Testis (tissue), 3 donors: ENCODE data around the gene NCEH1. TPM values are rescaled to one million over a fixed set of nuclear protein-coding genes. Genes with fewer than 3 reads are reported as not detected.
"Not testable (repeated sequence)": the region's sequence is repeated elsewhere in the genome, so short reads cannot be mapped to it uniquely, and the experiment has no call there.

Experiments used
- DNase-seq: peaks from one replicate; pipeline ENCODE4 v3.0.0-alpha.2; 2019
- H3K27ac ChIP-seq, 2 donors: fragments of 200-600 bp; sonication (generic); one replicate each; pipeline ENCODE4 v1.5.1; 2019
- H3K27me3 ChIP-seq: fragments of 200-600 bp; sonication (generic); one replicate; pipeline ENCODE4 v1.5.1; 2019
- H3K36me3 ChIP-seq: fragments of 200-600 bp; sonication (generic); one replicate; pipeline ENCODE4 v1.5.1; 2017; ENCODE audit warnings: low read depth; ENCODE audit errors: missing control alignments
- H3K4me1 ChIP-seq: fragments of 200-600 bp; sonication (generic); one replicate; pipeline ENCODE4 v1.5.1; 2019
- H3K4me3 ChIP-seq, 2 donors: fragments of 200-600 bp; sonication (generic); one replicate each; pipeline ENCODE4 v1.5.1; 2017 to 2019
- H3K9me3 ChIP-seq: fragments of 200-600 bp; sonication (generic); one replicate; pipeline ENCODE4 v1.5.1; 2017
- POLR2A ChIP-seq: fragments of 450-650 bp; IDR thresholded peaks from one replicate; pipeline ENCODE4 v1.6.1; 2017; ENCODE audit warnings: antibody characterized with exemption, mild to moderate bottlenecking, moderate library complexity
- WGBS, 2 donors: methylation state at CpG; one replicate each; pipeline ENCODE4 v1.1.5; 2018; 5-methylcytosine and 5-hydroxymethylcytosine counted together
- intact Hi-C: fragments of 100-400 bp; cut with DNase I; formaldehyde crosslinking; loops from one replicate; pipeline ENCODE4 v1.15.1; 2023; ENCODE audit warnings: low total_unique reads
- polyA plus RNA-seq: library from polyadenylated mRNA; stranded (reverse); fragments of 350-450 nt; fragmentation: Illumina TruSeq; extraction: RNeasy Lipid Tissue Mini Kit (QIAGEN cat#74804); gene quantifications from one replicate; pipeline ENCODE4 v1.2.3, GENCODE V29; 2014; ENCODE audit warnings: low read depth, low replicate concordance; ENCODE audit not compliant: insufficient read depth
- total RNA-seq, 2 donors: library from RNA; depleted of rRNA; stranded (reverse); fragments of >200 nt; gene quantifications; one replicate each; pipeline ENCODE4 v1.2.3, GENCODE V29; 2016
- TF ChIP-seq, protein P1 (sequence below), 3 experiments: fragments of 450-650 bp in 2 of 3; fragments of 200-600 bp in 1 of 3; sonication (generic) in 1 of 3; IDR thresholded peaks; one replicate each; pipeline ENCODE4 v1.5.1; 2016 to 2019; ENCODE audit warnings: antibody characterized with exemption in 3 of 3, mild to moderate bottlenecking in 2 of 3, moderate library complexity in 1 of 3

Gene NCEH1
- total and polyA plus RNA-seq, 3 donors from 2014 or later = 3.2 to 3.8 (median 3.3) TPM

DNA sequence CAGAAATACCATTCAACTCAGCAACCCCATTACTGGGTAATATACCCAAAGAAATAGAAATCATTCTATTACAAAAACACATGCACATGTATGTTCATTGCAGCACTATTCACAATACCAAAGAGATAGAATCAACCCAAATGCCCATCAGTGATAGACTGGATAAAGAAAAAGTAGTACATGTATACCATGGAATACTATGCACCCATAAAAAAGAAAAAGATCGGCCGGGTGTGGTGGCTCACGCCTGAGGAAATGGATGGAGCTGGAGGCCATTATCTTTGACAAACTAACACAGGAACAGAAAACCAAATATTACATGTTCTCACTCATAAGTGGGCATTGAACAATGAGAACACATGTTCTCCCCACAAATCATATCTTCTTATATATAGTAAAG is 112.0 kb downstream of the NCEH1 start:
- H3K36me3 ChIP-seq = no peaks in the 10 kb centered on the region
- TF ChIP-seq, protein P1, sequence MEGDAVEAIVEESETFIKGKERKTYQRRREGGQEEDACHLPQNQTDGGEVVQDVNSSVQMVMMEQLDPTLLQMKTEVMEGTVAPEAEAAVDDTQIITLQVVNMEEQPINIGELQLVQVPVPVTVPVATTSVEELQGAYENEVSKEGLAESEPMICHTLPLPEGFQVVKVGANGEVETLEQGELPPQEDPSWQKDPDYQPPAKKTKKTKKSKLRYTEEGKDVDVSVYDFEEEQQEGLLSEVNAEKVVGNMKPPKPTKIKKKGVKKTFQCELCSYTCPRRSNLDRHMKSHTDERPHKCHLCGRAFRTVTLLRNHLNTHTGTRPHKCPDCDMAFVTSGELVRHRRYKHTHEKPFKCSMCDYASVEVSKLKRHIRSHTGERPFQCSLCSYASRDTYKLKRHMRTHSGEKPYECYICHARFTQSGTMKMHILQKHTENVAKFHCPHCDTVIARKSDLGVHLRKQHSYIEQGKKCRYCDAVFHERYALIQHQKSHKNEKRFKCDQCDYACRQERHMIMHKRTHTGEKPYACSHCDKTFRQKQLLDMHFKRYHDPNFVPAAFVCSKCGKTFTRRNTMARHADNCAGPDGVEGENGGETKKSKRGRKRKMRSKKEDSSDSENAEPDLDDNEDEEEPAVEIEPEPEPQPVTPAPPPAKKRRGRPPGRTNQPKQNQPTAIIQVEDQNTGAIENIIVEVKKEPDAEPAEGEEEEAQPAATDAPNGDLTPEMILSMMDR (IDR thresholded peaks at IDR 0.05) = no peak
- TF ChIP-seq POLR2A = no peak
- no peaks in the 10 kb centered on the region for H3K27me3 ChIP-seq
- no peaks in the 10 kb centered on the region for H3K9me3 ChIP-seq
- no peak for DNase-seq
- WGBS, 2 donors = 95 to 98% methylated on average over 3 of the region's 3 CpGs
- no peak overlapping the region for H3K4me3 ChIP-seq
- peaks cover 11% of the 10 kb centered on the region for H3K4me1 ChIP-seq
- H3K27ac ChIP-seq = no peak overlapping the region
- intact Hi-C loops = loop anchor here (10.0 kb wide), 1 partner anchor 104 kb away; no protein-coding TSS in a partner anchor

DNA sequence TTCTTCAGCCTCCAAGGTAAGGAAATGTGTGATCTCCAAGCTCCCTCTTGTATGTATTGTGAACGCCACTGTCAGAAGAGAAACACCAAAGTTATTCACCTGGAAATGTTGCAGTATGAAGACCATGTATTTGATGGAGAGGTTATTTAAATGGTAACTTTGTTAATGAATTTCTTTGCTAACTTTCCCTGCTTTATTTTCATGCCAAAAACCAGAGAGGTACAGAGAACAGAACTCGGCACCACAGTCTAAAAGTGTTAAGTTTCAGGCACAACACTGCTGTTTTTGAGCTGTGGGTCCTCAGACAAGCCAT is 114.5 kb downstream of the NCEH1 start:
- Histone ChIP-seq H3K4me1 (peaks cover 11% of the 10 kb centered on the region), H3K36me3 (no peaks in the 10 kb centered on the region), H3K9me3 (no peaks in the 10 kb centered on the region), H3K27ac (peak overlapping the region in 1 of 2 donors; percentile 66), H3K4me3 (no peak overlapping the region), H3K27me3 (no peaks in the 10 kb centered on the region)
- DNase-seq = no peak
- TF ChIP-seq, protein P1 (IDR thresholded peaks at IDR 0.05) = no peak
- TF ChIP-seq POLR2A = no peak
- intact Hi-C loops = loop anchor here (10.0 kb wide), 1 partner anchor 102 kb away; no protein-coding TSS in a partner anchor
- 37 to 47% methylated on average over 2 of the region's 2 CpGs for WGBS, 2 donors

DNA sequence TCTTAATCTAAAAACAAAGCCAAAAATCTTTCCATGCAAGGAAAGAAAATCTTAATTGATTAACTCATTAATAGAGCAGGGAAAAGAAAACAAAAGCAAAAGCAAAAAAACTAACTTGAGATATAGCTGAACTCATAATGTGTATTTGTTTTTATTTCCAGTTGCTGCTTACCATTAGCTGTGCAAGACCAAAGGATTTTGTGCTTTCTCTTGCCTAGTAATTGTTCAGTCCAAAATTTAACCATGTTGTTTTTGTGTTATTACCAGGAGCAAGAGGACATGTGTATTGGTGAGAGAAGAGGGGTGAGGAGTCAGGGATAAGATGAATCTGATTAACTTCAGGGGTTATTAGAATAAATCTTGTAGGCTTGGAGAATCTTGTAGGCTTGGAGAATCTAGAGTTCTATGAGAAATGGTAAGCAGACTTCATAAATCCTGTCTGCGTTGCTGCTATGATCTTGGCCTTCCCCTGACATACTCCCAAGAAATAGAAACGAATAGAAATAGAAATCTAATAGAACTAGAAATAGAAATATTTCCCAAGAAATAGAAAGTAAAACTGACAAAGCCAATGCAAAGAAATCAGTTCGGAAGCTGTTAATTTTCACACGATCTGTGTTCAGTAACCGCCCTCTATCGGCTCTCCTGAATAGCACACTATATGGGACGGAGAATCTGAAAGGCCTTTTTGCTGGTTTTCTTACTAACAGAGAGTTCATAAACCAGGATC is 115.0 kb downstream of the NCEH1 start:
- H3K36me3 ChIP-seq = no peaks in the 10 kb centered on the region
- no peak for TF ChIP-seq POLR2A
- TF ChIP-seq, protein P1 (IDR thresholded peaks at IDR 0.05) = peak; percentile 63 to 78 (median 65)
- H3K4me3 ChIP-seq = no peak overlapping the region
- intact Hi-C loops = loop anchor here (10.0 kb wide), 1 partner anchor 101 kb away; no protein-coding TSS in a partner anchor
- H3K27me3 ChIP-seq = no peaks in the 10 kb centered on the region
- H3K27ac ChIP-seq = peak overlapping the region in 1 of 2 donors; percentile 66
- H3K4me1 ChIP-seq = peaks cover 11% of the 10 kb centered on the region
- peak; percentile 58 for DNase-seq
- 29 to 31% methylated on average over 7 of the region's 7 CpGs for WGBS, 2 donors
- no peaks in the 10 kb centered on the region for H3K9me3 ChIP-seq

DNA sequence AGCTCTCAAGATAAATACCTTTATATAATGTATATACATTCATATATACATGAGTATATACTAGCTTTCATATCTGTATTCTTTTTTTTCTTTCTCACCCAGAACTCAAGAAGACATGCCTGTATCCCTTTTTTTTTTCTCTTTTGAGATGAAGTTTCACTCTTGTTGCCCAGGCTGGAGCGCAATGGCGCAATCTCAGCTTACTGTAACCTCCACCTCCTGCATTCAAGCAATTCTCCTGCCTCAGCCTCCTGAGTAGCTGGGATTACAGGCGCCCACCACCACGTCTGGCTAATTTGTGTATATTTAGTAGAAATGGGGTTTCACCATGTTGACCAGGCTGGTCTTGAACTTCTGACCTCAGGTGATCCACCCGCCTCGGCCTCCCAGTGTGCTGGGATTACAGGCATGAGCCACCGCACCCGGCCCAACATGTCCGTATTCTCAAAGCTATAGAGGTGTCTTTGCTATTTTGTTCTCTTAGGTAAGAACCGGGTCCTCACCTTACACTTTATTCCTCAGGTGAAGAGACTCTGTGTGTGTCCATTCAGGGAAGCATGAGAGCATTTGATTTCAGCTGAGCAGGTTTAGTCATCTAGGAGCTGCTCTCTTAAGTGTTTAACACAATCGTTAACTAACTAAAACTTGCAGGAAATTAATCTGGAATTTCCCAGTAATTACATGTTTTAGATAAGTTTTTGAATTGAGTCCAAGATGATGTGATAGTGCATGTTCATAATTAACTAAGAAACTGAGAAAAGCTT is 115.8 kb downstream of the NCEH1 start:
- H3K4me3 ChIP-seq, H3K27me3 ChIP-seq, DNase-seq, H3K9me3 ChIP-seq, H3K36me3 ChIP-seq: not testable (repeated sequence)
- intact Hi-C loops = loop anchor here (10.0 kb wide), 1 partner anchor 100 kb away; no protein-coding TSS in a partner anchor
- WGBS, 2 donors = 83 to 87% methylated on average over 11 of the region's 11 CpGs
- Histone ChIP-seq H3K4me1 (peaks cover 11% of the 10 kb centered on the region), H3K27ac (peak overlapping the region; percentile 35 to 80)

DNA sequence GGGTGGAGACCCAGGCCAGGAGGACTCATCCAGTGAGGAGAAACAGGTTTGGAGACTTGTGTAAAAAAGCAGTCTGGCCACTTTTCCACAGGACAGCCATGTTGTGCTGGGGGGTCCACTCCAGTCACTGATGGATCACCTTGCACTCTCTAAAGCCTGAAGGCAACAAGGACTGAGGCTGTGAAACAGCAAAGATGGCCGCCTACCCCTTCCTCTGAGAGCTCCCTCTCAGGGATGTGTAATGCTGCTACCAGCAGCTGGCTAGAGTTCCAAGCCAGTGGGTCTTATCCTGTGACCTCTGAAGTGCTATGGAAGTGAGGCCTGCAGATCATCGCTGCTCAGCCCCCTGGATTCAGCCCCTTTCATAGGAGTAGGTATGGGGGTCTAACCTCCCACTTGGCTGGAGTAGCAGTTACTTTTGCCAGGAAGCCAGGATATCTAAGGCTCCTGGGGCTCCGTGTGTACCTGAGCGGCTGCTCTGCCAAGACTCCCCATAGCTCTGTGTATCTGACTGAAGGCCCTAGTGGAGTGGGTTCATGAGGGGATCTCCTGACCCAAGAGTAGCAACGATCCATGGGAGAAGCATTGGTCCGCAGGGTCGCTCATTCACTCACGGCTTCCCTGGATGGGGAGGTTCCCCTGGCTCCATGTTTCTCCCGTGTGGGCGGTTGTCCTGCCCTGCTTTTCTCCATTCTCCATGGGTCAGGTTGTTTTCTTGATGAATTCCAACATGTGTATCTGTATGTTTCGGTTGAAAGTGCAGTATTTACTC is 117.8 kb downstream of the NCEH1 start:
- 86 to 91% methylated on average over 10 to 11 of the region's 11 CpGs for WGBS, 2 donors
- H3K4me3 ChIP-seq = no peak overlapping the region
- no peak overlapping the region for H3K27ac ChIP-seq
- H3K4me1 ChIP-seq = peaks cover 11% of the 10 kb centered on the region
- no peaks in the 10 kb centered on the region for H3K27me3 ChIP-seq
- no peaks in the 10 kb centered on the region for H3K9me3 ChIP-seq
- DNase-seq = no peak
- no peaks in the 10 kb centered on the region for H3K36me3 ChIP-seq
- intact Hi-C loops = loop anchor here (10.0 kb wide), 1 partner anchor 98 kb away; no protein-coding TSS in a partner anchor
- TF ChIP-seq, protein P1 (IDR thresholded peaks at IDR 0.05) = no peak
- no peak for TF ChIP-seq POLR2A
